Fibroblast of skin of back (primary cell): ENCODE results near the gene MRAP. TPM values are rescaled to one million over a fixed set of nuclear protein-coding genes. Genes with fewer than 3 reads are reported as not detected.
"Not testable (repeated sequence)": the region's sequence is repeated elsewhere in the genome, so short reads cannot be mapped to it uniquely, and the experiment has no call there.

Experiments used
- DNase-seq: peaks from one replicate; pipeline ENCODE4 v3.0.0-alpha.2; 2013
- polyA plus RNA-seq, 2 experiments: library from polyadenylated mRNA; unstranded; fragments of 120-200 nt; gene quantifications; one replicate each; pipeline ENCODE4 v1.2.1, GENCODE V29; 2013; ENCODE audit not compliant: insufficient read length in 2 of 2

The MRAP gene
- polyA plus RNA-seq (2013, experiment 1 of 2; ENCODE audit: insufficient read length), result not detected
- not detected for polyA plus RNA-seq (2013, experiment 2 of 2; ENCODE audit: insufficient read length)

DNA sequence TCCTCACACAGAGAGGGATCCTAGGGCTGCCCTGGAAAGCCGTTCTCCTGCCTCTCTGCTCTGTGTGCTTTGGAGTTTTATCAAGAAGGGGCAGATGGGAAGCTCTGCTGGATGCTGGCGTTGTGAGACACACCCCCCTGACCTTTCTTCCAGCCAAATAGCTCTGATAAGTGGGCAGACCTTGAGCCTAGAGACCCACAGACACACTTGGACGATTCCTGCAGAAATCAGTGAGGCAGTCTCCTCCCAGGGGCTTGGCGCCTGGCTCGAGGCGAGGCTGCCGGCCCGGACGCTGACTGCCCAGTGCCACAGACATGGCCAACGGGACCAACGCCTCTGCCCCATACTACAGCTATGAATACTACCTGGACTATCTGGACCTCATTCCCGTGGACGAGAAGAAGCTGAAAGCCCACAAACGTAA is at the start of gene MRAP:
TSS of gene MRAP (plus strand) at position 198 of the 424 bp plus-strand sequence. CDS start at position 315, 117 bp downstream.
- DNase-seq, result no peak

DNA sequence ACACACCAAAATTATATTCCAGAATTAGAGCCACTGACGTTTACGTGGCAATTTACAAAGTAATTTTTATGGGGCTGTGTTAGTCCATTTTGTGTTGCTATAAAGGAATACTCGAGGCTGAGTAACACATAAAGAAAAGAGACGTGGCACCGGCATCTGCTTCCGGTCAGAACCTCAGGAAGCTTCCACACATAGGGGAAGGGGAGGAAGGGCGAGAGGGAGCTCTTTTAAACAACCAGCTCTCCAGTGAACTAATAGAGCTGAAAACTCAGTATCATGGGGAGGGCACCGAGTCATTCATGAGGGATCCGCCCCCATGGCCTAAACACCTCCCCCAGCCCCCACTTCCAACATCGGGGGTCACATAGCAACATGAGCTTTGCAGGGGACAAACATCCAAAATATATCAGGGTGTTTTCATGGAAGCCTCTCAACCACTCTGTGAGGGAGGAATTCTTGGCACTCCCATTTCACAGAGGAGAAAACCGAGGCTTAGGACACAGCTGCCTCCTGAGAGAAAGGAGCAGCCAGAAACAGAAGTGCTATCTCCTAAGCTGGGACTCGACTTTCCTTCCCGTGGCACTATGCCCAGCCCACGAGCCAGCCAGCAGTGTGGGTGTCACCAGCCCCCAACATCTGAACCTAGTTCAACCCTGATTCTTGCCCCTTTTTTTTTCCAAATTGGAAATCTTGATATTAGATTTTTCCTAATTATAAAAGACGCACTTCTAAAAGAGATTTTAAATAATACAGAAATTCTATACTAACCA is 49.0 kb upstream of the MRAP start:
- no peak for DNase-seq

- no peak for DNase-seq
These were observed 46.5 kb upstream of the MRAP start for GRCh38 chr21:32252136-32252535.

DNA sequence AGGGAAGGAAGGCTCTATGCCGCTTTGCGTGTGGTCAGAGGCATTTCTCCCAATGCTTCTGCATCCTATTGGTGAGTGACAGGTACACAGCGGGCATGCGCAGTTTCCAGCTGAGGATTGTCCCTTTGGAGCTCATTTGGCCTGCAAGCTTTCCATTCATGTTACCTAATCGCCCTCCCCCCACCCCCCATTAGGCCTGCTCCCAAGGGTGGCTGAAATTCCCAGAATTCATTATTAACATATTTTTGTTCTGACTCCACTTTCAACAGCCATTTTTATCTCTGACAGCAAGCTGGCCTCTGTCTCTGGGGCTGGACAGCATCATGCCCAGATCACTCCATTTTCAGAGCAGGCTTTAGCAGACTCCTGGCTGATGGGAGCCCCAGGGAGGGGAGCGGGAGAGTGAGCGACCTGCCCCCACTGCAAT is 45.4 kb upstream of the MRAP start:
- peak; percentile 68 for DNase-seq

- no peak for DNase-seq
These were observed 42.4 kb upstream of the MRAP start for GRCh38 chr21:32256251-32256650.

DNA sequence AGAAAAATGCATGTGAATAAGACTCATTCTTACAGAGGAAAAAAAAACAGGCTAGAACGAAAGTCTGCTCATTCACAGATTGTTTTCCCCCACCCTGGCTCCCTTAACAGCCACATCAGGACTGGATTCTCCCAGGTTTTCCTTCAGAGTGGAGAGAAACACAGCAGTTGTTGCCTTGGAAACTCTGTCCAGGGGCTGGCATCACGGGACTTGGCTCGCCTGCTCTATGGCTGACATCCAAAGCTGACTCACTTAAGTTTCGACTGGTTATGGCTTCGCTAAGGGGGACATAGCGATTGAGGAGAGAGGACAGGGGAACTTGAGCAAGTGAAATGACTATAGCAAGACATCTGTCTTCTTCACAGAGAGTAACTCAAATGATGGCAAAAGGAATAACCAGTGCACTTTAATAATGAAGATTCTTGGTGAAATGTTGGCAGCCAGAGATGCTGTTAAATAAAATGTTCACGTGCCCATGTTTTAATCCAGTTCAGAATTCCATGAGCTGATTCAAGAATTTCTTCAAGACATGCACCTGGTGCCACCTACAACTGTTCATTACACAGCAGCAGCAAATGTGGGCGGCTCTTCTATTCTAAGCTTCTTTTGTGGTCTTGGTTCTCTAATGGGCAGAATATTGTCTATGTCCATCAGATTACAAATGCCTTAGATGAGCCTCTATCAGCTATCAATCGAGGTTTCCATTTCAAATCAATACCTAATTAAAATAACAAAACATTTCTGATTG is 41.6 kb upstream of the MRAP start:
- peak; percentile 91 for DNase-seq

GRCh38 chr21:32257962-32258785 is 40.5 kb upstream of the MRAP start:
- DNase-seq, result peak; percentile 81

DNA sequence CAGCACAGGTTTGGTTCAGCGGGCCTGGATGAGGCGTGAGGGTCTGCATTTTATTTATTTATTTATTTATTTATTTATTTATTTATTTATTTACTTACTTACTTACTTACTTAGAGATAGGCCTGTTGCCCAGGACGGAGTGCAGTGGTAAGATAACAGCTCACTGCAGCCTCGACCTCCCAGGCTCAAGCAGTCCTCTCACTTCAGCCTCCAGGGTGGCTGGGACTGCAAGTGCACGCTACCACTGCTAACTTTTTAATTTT is 39.9 kb upstream of the MRAP start:
- not testable (repeated sequence) for DNase-seq

DNA sequence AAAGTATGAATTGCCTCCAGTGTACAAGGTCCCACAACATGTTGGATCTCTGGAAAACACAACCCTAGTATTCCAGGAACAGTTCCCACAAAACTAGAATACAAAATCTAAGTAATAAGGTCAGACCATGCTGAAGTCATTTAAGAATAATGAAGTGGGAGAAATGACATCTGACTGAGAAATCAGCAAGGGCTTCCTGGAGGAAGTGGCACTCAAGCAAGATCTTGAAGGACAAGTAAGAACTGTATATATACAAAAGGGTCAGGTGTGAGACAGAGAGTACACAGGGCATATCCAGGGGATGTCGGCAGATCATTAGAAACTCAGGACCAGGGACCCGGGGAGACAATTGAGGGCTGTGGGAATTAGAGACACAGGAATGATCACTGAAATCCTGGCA is 38.5 kb upstream of the MRAP start:
- DNase-seq, result no peak

DNA sequence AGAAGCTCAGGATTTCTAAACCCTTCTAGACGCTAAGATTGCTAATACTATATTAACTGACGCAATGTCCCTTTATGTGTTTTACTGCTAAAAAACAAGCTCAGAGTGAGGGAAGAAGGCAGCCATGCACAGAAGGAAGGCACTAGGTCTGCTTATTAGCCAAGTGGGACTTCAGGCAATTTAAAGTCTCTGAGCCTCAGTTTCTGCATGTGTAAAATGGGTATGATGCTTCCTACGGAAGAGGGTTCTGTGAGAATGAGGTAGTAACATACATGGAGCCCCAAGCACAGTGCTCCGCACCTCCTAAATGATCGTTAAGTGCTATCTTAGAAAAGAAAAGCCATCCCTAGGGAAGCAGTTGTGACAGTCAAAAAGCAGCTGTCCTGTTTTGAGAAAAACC is 36.7 kb upstream of the MRAP start:
- DNase-seq, result no peak

GRCh38 chr21:32265321-32265720 is 33.3 kb upstream of the MRAP start:
- not testable (repeated sequence) for DNase-seq

DNA sequence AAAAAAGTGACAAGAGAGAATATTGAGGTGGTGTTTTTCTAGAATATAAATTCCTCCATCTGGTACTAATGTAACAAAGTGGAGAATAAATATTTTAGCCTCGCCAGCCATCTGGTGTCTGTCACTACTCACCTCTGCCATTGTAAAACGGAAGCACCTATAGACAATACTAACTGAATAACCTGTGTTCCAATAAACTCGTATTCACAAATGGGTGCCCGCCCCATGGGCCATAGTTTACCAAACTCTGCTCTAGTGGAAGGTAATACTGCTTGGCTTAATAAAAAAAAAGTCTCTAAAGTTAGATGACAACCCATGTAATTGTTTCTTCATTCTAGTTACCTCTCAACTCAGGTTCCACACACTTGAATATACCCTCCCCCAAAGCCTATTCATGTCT is 27.9 kb upstream of the MRAP start:
- DNase-seq, result no peak

- no peak for DNase-seq
These were observed 22.0 kb upstream of the MRAP start for GRCh38 chr21:32276671-32277070.

DNA sequence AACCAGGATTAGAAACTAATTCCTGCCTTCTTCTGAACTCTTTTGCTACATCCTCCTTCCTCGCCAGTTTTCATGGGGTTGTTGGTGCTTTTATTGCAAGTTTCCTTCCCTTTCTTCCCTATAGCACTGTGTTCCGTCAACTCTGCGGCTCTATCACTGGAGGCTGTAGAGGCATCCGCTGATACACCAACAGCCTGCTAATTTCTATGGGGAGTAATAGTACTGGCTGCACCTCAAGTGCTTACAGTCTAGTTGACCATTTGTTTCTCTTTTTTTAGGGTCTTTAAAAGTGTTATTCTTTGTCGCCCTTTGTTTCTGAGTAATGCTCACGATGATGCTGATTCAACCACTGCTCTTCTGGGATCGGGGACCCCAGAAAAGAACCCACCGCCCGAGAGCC is 20.6 kb upstream of the MRAP start:
- DNase-seq, result peak; percentile 6

- DNase-seq, result peak; percentile 92
These were observed 19.9 kb upstream of the MRAP start, which contains the start of gene MIS18A for GRCh38 chr21:32278518-32279376. MIS18A (minus strand) TSS chr21:32279049; CDS start chr21:32279014, 35 bp downstream.

DNA sequence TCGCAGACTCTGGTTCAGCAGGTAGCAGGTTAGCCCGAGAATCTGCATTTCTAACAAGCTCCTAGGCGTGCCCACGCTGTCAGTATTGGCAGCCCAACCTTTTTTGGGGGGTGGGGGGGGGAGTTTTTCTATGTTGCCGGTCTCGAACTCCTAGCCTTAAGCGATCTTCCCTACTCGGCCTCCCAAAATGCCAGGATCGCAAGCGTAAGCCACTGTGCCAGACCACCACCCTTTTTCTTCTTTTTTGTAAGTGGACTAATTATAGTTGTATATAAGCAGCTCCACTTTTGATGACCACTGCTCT is 19.3 kb upstream of the MRAP start:
- DNase-seq, result no peak

DNA sequence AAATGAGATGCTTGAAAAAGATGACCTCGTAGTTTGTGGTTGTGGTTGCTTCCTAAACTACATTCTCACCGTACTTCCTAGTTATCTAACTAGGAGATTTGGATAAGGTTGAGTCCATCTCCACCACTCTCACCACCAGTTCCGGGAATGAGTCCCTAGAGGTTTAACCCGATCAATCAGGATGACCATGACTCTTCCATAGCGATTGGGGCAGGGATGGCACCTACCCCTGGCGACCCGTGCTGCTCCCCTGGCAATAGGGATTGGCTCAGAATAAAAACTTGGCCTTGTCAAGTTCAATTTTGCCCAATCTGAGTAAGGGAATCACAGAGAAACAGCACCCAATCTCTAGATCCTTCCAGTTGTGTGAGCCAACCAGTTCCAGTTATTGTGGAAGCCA is 17.1 kb upstream of the MRAP start:
- DNase-seq, result no peak

GRCh38 chr21:32282992-32283391 is 15.7 kb upstream of the MRAP start:
- no peak for DNase-seq

- DNase-seq, result no peak
These were observed 13.2 kb upstream of the MRAP start for GRCh38 chr21:32285476-32285875.

DNA sequence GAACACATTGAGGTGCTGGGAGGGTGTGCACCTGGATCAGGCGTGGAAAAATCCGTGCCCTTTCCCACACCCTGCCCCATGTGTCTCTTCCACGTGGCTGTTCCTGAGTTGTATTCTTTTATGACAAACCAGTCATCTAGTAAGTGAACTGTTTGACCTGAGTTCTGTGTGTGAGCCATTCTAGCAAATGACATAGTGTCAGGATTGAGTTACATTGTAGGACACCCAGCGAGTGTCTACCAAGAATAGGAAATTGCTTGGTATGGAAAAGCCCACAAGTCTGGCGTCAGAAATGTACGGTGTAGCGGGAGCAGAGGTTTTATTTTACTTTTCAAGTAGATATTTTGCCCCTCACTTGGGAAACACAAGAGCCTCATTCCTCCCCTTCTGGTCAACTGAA is 1.2 kb upstream of the MRAP start:
- no peak for DNase-seq

GRCh38 chr21:32298148-32298559 is 501 bp upstream of the MRAP start:
- DNase-seq, result no peak

DNA sequence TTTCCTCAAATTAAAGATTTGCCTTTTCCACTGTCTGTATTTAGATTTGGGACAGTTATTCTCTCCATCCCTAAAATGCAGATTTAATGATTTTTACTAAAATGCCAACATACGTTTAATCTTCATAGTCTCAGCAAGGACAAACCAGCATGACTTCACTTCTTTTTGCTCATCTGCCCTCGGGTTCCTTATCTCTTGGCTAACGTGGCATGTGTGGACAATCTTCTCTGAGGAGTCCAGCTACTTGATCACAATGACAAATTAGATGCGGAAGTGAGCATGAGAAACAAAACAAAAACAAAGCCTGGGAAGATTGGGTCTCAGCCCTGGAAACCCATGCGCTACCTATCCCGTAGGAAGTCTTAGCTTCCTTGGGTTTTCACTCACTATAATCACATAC is 1.0 kb downstream of the MRAP start:
- DNase-seq, result no peak
